ENCODE measurements around the gene LRRC9.

DNA sequence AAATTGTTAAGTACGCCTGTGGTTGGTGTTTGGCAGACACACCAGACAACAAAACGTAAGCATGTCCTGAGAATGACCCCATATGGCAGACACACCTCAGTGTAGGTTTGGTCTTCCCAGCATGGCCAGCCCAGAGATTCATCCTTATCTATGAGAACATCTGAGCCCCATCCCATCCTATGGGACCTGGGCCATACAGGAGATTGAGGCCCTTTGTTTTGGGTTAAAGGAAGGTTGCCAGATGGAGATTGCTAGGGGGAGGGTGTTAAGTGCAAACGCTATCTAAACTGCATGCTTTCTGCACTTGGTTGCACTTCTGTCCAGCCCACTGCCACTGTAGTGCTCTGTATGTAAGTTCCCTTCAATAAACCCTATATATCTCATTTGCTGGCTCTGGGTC, 167.7 kb downstream of the LRRC9 start:
- TF ChIP-seq, protein P1, sequence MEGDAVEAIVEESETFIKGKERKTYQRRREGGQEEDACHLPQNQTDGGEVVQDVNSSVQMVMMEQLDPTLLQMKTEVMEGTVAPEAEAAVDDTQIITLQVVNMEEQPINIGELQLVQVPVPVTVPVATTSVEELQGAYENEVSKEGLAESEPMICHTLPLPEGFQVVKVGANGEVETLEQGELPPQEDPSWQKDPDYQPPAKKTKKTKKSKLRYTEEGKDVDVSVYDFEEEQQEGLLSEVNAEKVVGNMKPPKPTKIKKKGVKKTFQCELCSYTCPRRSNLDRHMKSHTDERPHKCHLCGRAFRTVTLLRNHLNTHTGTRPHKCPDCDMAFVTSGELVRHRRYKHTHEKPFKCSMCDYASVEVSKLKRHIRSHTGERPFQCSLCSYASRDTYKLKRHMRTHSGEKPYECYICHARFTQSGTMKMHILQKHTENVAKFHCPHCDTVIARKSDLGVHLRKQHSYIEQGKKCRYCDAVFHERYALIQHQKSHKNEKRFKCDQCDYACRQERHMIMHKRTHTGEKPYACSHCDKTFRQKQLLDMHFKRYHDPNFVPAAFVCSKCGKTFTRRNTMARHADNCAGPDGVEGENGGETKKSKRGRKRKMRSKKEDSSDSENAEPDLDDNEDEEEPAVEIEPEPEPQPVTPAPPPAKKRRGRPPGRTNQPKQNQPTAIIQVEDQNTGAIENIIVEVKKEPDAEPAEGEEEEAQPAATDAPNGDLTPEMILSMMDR (IDR thresholded peaks at IDR 0.05; ENCODE audit: low read length) = no peak
- no peak for TF ChIP-seq EZH2 (optimal IDR thresholded peaks at IDR 0.05; ENCODE audit: low read depth, low read length)

All from MM.1S (cell line).